ENCODE measurements around the gene SIK3.

The SIK3 gene

GRCh38 chr11:116819049-116819448, 279.2 kb downstream of the SIK3 start:
- no peak for DNase-seq (ENCODE audit: extremely low read depth, low read depth)
- no peak for TF ChIP-seq CTCF (IDR thresholded peaks at IDR 0.05; ENCODE audit: low read depth, low read length)

GRCh38 chr11:116814502-116814901, 283.7 kb downstream of the SIK3 start:
- DNase-seq (ENCODE audit: extremely low read depth, low read depth) = no peak
- TF ChIP-seq CTCF (IDR thresholded peaks at IDR 0.05; ENCODE audit: low read depth, low read length) = no peak

- no peak for DNase-seq (ENCODE audit: extremely low read depth, low read depth)
- no peak for TF ChIP-seq CTCF (IDR thresholded peaks at IDR 0.05; ENCODE audit: low read depth, low read length)
Observed at GRCh38 chr11:116813781-116814471, 284.3 kb downstream of the SIK3 start.

- TF ChIP-seq CTCF (IDR thresholded peaks at IDR 0.05; ENCODE audit: low read depth, low read length) = no peak
- no peak for DNase-seq (ENCODE audit: extremely low read depth, low read depth)
Observed at GRCh38 chr11:116813170-116813569, 285.1 kb downstream of the SIK3 start.

- TF ChIP-seq CTCF (IDR thresholded peaks at IDR 0.05; ENCODE audit: low read depth, low read length) = no peak
- DNase-seq (ENCODE audit: extremely low read depth, low read depth) = no peak
Observed at GRCh38 chr11:116812109-116812508, 286.1 kb downstream of the SIK3 start.

GRCh38 chr11:116811194-116811593, 287.0 kb downstream of the SIK3 start:
- no peak for DNase-seq (ENCODE audit: extremely low read depth, low read depth)
- no peak for TF ChIP-seq CTCF (IDR thresholded peaks at IDR 0.05; ENCODE audit: low read depth, low read length)

- no peak for DNase-seq (ENCODE audit: extremely low read depth, low read depth)
- no peak for TF ChIP-seq CTCF (IDR thresholded peaks at IDR 0.05; ENCODE audit: low read depth, low read length)
Observed at GRCh38 chr11:116808262-116809175, 289.7 kb downstream of the SIK3 start.

Data from AG09319 (cell line).